NCI-H2227 treated with DMSO at 0.1 percent for 48 hours (cell line): ENCODE data around the gene CLECL1.
"Not testable (repeated sequence)": the region's sequence is repeated elsewhere in the genome, so short reads cannot be mapped to it uniquely, and the experiment has no call there.

Experiments used
- DNase-seq: peaks from one replicate; lab custom pipeline; 2025; lab: John Stamatoyannopoulos, UW

Gene CLECL1

DNA sequence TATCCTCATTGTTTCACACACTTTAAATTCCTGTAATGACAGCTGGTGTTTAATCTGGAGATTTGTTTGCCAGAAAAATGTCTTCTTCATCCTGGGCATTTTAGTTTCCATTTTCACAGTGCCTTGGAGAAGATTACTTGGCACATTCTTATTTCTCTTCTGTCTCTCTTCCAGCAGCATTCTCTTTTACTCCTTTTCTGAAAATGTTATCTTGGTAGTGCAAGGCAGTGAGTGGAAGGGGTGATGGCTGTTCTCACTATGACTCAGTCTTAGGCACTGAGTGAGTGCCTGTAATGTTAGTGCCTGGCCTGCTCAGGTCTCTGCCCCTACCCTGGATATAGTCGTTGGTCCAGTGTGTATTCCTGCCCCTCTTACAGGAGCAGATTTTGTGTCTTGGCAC, 13.1 kb downstream of the CLECL1 start:
- no peak for DNase-seq

DNA sequence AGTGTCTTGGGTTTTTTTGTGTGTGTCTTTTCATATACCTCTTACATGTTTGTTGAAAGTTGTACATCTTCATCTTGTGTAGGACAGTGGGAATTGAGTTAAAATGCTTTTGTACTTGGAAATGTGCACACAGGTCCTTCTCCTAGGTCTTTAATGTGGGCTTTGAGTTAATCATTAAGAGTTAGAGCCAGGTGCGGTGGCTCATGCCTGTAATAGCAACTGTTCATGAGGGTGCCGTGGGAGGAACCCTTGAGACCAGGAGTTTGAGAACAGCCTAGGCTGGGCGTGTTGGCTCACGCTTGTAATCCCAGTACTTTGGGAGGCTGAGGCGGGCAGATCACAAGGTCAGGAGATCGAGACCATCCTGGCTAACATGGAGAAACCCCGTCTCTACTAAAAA, 13.9 kb downstream of the CLECL1 start:
- DNase-seq, result no peak

DNA sequence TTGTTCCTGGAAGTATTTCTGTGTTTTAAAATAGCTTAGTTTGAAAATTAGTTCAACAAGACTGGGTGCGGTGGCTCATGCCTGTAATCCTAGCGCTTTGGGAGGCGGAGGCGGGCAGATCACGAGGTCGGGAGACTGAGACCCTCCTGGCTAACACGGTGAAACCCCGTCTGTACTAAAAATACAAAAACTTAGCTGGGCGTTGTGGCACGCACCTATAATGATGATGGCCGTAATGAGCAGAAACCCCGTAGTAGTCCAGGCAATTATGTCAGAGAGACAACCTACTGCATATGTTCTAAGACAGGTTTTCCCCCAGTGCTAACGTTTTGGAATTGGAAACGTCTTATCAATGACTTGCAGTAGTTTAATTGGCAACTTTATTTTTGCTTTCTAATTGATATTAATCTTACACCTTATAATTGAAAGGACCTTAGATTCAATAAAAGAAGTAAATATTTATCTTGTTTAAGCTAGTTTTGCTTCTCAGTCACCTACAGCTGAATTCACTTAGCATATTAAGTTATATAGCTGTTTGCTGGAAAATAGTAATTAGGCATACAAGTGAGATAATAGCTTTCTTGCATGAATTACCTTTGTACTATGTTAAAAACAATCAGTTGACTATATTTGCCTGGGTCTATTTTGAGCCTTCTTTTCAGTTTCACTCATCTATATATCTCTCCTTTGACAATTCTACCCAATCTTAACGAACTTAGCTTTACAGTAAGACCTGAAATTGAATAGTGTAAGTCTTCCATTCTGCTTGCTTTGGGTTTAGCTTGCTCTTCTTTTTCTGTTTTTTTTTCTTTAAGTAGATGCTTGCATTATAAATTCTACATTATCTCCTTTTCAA, 15.6 kb downstream of the CLECL1 start:
- DNase-seq, result no peak

DNA sequence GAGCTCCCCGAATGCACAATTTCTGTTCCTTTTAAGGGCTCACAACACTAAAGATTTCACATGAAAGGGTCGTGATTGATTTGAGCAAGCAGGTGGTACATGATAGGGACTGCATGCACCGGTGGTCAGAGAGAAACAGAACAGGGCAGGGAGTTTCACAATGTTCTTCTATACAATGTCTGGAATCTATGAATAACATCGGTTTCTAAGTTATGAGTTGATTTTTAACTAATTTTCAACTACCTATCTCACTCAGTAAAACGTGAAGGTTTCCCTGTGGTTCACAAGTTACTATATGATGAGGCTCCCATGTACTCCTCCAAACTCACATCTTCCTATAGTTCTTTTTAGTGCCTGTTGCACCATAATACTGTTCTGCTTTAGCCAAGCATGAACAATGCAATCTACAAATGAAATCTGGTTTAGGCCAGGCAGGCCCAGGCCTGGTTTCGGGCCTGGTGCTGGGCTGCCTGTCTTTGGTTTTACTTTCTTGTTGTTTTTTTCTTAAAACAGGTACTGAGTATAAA, 19.8 kb downstream of the CLECL1 start:
- not testable (repeated sequence) for DNase-seq

DNA sequence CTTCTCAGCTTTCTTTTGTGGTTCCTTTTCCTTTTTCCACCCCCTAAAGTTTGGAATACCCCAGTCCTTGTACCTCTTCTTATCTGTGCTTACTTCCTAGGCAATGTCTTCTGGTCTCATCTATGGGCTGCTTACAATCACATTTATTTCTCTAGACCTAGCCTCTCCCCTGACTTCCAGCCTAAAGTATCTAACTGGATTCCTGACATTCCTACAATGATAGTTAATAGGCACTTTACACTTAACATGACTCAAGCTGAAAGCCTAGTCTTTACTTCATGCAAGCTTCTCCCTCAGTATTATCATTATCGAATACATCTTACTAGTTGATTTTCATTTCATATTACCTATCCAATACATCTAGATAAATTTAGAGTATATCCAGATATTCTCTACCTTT, 21.2 kb downstream of the CLECL1 start:
- DNase-seq, result no peak

DNA sequence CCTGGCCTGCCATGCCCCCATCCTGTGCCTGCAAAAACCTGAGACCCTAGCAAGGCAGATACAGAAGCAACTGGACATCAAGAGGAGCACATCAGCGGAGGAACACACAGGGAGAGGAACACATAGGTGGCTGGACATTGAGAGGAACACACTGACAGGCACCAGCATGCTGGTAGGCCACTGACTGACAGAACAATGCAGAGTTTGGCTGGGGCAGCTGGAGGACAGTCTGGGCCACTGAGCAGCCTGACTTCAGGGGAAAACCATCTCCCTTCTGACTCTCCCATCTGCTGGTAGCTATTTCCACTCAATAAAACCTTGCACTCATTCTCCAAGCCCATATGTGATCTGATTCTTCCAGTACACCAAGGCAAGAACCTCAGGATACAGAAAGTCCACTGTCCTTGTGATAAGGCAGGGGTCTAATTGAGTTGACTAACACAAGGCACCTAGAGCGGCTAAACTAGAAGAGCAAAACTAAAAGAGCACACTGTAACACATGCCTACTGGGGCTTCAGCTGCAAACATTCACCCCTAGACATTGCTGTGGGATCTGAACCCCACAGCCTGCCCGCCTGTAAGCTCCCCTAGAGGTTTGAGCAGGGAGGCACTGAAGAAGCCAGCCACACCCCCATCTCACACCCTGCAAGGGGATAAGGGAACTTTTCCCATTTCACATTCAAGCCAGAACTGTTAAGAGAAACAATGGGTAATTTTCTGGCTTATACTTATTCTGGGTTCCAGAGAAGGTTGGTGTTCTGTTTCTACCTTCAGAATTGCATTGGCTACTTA, 22.1 kb downstream of the CLECL1 start:
- no peak for DNase-seq

DNA sequence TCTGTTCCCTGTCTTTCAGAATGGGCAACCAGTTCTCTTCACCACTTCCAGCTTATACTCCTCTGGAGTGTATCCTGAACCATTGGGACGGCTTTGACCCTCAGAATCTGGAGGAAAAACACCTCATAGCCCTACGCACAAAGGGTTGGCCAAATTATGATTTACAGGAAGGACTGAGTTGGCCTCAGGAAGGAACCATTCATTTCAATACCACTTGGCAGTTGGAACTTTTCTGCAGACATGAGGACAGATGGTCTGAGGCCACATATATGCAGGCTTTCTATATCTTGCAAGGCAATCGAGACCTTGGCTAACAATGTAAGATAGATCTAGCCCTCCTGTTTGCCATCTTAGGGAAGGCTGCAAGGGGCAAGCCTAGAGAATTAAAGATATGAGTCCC, 24.0 kb downstream of the CLECL1 start:
- DNase-seq, result no peak

DNA sequence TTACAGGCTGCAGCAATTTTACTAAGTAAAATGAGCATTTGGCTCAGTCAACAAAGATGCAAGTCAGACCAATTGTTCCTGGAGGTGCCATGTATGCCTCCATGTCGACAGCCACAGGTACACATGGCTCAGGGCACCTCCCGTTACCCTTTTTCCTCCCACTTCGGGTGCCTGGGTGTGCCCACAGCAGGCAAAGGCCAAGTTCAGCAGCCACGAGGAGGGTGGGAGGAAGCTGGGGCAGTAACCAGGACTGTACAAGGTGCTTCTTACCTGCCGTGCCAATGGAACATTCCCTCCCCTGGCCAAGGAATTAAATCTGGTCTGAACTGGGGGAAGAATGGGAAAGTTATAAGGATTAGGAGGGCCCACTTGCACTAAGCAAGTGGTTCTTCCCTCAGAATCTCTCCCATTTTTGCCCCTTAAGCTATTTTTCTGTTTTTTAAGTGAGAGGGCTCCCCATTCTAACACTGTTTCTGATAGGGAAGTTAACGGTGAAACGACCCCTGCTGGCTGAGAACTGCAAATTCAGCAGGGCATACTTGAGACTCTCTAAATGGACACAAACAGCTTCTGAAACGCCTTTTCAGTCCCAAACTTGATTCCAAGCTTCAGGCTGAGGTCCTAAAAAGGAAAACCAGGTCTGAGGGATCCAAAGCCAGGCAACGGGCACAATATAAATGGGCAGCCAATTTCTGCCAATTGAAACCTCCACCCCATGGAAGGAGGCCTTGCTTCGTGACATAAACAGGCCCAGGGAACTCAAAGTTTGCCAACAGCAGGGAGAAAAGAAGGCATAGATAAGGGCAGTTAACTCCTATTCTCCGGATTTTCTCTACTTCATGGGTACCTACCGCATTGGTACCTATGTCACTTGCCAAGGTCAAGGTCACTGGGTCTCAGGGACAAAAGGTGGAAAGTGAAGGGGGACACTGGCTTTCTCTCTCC, 24.8 kb downstream of the CLECL1 start:
- DNase-seq, result no peak

DNA sequence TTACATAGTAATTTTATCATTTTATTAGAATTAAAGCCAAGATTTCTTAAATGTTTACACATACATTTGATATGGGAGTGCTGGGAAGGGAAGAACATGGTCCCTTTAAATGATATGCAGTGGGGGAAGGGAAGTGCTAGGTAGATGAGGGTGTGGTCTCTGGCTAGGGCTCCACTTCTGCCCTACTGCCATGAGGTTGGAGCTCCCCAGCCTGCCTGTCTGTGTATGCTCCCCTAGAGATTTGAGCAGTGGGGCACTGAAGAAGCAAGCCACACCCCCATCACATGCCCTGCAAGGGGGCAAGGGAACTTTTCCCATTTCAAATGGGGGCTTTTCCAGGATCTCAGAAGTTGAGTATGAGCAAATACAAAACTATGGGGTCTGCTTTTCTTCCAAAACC, 25.5 kb downstream of the CLECL1 start:
- DNase-seq, result no peak

DNA sequence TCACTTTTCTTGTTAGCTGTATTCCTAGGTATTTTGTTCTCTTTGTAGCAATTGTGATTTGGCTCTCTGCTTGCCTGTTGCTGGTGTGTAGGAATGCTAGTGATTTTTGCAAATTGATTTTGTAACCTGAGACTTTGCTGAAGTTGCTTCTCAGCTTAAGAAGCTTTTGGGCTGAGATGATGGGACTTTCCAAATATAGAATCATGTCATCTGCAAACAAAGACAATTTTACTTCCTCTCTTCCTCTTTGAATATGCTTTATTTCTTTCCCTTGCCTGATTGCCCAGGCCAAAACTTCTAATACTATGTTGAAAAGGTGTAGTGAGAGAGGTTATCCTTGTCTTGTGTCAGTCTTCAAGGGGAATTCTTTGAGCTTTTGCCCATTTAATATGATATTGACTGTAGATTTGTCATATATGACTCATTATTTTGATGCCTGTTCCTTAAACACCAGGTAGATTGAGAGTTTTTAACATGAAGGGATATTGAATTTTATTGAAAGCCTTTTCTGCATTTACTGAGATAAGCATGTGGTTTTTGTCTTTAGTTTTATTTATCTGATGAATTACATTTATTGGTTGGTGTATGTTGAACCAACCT, 26.7 kb downstream of the CLECL1 start:
- DNase-seq, result no peak

DNA sequence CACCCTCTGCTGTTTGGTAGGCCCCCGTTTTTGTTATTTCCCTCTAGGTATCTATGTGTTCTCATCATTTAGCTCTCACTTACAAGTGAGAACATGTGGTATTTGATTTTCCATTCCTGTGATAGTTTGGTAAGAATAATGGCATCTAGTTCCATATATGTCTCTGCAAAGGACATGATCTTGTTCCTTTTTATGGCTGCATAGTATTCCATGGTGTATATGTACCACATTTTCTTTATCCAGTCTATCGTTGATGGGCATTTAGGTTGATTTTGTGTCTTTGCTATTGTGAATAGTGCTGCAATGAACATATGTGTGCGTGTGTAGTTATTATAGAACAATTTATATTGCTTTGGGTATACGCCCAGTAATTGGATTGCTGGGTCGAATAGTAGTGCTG, 28.3 kb downstream of the CLECL1 start:
- DNase-seq, result not testable (repeated sequence)

DNA sequence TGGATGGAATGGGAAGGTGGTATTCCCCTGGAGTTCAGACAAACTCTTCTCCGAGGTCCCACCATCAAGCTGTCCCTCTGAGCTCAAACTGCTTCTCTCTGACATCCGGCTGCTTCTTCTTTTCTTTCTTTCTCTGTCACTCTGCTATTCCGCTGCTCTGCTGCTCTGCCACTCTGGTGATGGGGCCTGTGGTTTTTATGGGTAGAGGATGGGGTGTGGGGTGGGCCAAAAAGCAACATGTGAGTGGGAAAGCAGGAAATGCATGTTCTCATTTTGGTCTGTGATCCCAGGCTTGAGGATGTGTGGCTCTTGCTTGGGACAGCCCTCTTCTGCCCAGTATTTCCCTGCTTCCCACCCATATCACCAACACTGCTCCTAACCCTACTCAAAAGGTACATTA, 30.6 kb downstream of the CLECL1 start:
- DNase-seq, result no peak

DNA sequence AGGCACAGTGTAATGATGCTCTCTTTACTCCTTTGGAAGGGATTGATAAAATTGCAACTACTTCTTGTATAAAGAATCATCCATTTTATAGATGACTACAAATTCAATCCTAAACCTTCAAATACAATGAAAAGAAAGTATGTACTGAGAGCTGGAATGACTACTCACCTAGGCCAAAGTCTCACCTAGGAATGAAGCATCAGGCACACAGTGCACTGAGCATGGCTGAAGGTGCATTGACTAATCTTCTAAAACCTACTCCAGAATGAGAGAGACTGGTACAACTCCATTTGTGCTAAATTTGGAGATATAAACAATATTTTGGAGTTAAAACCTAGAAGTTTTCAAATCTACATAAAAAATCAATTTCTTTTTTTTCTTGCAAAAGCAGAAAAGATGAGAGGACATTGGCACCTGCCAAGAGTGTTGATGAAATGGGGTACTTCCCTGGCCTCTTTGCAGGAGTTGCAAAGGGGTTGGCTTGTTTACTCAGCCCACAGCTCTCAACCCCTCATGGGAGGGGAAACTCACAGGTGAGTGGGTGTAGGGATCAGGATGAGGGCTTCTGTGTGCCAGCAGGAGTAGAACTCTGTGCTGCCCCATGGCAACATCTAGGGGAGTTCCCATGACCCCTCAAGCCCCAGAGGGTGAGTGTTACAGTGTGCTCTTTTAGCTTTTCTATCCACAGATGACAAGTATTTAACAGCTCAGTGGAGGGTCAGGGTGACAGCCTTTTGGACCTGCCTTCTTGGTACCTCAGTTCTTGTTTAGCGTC, 31.3 kb downstream of the CLECL1 start:
- no peak for DNase-seq

DNA sequence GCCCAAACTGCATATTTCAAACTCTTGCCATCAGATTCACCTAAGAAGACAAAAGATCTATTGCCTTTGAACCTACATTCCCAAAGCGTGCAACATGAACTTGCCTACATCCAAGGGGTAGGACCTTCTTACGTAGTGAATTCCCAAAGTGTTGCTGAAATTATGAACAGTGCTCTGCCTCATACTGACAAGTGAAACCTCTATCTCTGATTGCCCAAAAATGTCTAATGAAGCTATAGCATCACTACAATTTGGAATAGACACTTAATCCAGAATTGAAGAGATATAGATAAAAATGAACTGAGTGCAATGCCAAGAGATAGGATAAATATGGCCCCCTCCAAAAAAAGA, 32.3 kb downstream of the CLECL1 start:
- no peak for DNase-seq

DNA sequence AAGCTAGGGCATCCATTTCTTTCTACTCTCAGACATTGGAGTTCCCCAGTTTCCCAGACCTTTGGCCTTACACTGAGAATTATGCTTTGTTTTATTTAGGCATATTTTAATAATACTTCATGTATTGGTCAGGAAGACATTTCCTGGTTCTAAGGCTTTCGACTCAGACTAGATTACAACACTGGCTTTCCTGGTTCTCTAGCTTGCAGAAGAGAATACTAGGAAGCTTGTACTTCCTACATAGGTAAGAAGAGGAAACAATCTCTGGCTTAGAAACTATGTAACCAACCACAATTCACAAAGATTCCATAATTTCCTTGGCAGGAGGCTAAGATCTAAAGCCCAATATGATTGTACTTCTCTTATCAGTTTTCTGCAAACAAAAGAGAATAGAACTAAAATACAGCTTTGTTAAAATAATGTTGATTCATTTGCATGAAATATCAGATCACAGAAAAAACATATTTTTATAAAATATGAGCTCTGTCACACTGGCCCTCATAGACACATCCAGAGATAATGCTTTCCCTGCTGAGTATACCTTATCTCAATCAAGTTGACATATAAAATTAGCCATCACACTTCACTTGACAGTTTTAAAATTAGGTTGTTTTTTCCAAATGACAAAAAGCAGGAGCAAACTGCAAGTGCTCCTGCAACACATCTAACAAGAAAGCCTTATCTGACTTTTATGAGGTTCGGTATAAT, 32.8 kb downstream of the CLECL1 start:
- no peak for DNase-seq

DNA sequence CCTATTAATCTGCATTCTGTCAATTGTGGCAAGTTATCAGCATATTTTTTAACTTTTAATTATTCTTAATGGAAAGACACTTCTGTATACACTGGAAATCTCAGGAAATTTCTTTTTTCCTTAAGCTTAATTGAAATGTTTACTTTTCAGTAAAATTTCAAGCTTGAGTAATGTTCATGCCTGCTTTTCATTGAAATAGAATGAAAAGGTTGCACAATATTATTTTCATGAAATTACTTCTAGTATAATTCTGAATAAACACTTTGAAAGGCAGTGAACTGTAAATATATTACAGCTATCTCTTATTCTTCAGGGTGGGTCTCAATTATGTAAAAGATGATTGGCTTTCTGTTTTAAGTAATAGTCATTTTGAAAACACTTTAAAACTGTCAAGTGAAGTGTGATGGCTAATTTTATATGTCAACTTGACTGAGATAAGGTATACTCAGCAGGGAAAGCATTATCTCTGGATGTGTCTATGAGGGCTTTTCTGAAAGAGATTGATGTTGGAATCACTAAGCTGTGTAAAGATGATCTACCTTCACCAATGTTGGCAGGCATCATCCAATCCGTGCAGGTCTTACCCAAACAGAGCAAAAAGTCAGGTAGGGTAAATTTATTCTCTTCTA, 33.5 kb downstream of the CLECL1 start:
- no peak for DNase-seq

DNA sequence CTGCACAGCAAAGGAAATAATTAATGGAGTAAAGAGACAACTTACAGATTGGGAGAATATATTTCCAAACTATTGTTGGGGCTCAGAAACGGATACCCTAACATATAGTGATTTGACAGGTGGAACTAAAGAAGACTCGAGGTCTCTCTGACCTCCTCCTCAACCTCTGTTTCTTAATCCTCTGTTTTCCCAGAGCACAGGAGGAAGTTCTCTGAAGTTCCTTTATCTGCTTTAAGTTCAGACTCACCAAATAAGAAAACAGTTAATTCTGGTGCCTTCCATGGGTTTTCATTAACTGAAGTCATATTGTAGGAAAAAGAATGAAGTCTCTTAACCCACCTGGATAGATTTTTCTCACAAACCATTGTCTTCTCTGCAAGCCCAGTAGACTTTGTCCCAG, 34.2 kb downstream of the CLECL1 start:
- no peak for DNase-seq

DNA sequence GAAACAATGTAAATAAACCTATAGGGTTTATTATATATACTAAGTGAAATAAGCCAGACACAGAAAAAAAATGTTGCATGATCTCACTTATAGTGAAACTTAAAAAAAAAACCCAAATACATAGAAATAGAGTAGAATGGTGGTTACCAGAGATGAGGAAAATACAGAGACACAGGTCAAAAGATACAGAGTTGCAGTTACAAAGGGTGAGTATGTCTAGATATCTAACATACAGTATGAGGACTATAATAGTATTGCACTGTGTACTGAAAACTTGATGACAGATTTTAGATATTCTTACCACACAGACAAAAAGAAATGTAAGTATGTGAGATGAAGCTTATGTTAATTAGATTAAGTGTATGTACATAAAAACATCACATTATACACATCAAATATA, 35.3 kb downstream of the CLECL1 start:
- DNase-seq, result no peak

DNA sequence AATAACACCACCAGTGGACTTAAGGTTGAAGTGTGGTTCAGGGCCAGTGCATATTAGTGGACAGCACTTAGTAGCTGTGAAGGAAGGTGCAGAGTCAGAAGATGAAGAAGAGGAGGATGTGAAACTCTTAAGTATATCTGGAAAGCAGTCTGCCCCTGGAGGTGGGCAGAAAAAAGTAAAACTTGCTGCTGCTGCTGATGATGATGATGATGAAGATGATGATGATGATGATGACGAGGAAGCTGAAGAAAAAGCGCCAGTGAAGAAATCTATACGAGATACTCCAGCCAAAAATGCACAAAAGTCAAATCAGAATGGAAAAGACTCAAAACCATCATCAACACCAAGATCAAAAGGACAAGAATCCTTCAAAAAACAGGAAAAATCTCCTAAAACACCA, 37.2 kb downstream of the CLECL1 start:
- not testable (repeated sequence) for DNase-seq

DNA sequence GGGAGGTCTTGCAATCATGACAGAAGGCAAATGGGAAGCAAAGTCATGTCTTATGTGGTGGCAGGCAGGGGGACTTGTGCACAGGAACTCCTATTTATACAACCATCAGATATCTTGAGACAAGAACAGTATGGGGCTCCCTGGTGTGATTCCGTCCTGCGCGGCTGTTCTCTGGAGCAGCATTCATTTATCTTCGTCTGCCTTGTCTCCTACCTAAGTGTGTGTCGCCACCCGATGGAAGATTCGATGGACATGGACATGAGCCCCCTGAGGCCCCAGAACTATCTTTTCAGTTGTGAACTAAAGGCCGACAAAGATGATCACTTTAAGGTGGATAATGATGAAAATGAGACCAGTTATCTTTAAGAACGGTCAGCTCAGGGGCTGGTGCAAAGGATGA, 37.7 kb downstream of the CLECL1 start:
- not testable (repeated sequence) for DNase-seq
